Measurements from ENCODE around the gene SLC6A3. TPM values are rescaled to one million over a fixed set of nuclear protein-coding genes. Genes with fewer than 3 reads are reported as not detected.

The SLC6A3 gene
- total RNA-seq, 4 donors from 2014 or later = 0.16 TPM; not detected in 3

- TF ChIP-seq EP300 (IDR thresholded peaks at IDR 0.05) = no peak
- no peak for TF ChIP-seq POLR2A (IDR thresholded peaks at IDR 0.05)
- no peak for TF ChIP-seq POLR2AphosphoS5 (IDR thresholded peaks at IDR 0.05)
- no peak for TF ChIP-seq CTCF (IDR thresholded peaks at IDR 0.05)
- H3K27me3 ChIP-seq = no peaks in the 10 kb centered on the region
- H3K9me3 ChIP-seq = no peaks in the 10 kb centered on the region
- H3K36me3 ChIP-seq = peaks cover 33% of the 10 kb centered on the region
- DNase-seq (ENCODE audit: low spot score in 2 of 2) = no peak
- H3K4me3 ChIP-seq = no peak overlapping the region
- WGBS = 92% methylated on average over 12 of the region's 12 CpGs
- peaks cover 2% of the 10 kb centered on the region for H3K4me1 ChIP-seq
- H3K27ac ChIP-seq = no peak overlapping the region
Measured at GRCh38 chr5:1481959-1482331, 36.7 kb upstream of the SLC6A3 start.

GRCh38 chr5:1481266-1481958, 36.2 kb upstream of the SLC6A3 start:
- H3K4me1 ChIP-seq = peaks cover 2% of the 10 kb centered on the region
- H3K36me3 ChIP-seq = peaks cover 33% of the 10 kb centered on the region
- 92% methylated on average over 26 of the region's 26 CpGs for WGBS
- H3K27ac ChIP-seq = no peak overlapping the region
- no peaks in the 10 kb centered on the region for H3K27me3 ChIP-seq
- no peak for TF ChIP-seq POLR2A (IDR thresholded peaks at IDR 0.05)
- no peak for TF ChIP-seq CTCF (IDR thresholded peaks at IDR 0.05)
- TF ChIP-seq POLR2AphosphoS5 (IDR thresholded peaks at IDR 0.05) = no peak
- TF ChIP-seq EP300 (IDR thresholded peaks at IDR 0.05) = no peak
- H3K9me3 ChIP-seq = no peaks in the 10 kb centered on the region
- no peak for DNase-seq (ENCODE audit: low spot score in 2 of 2)
- no peak overlapping the region for H3K4me3 ChIP-seq

GRCh38 chr5:1480806-1481205, 35.6 kb upstream of the SLC6A3 start:
- peaks cover 32% of the 10 kb centered on the region for H3K36me3 ChIP-seq
- 94% methylated on average over 11 of the region's 12 CpGs for WGBS
- no peak for DNase-seq (ENCODE audit: low spot score in 2 of 2)
- H3K9me3 ChIP-seq = no peaks in the 10 kb centered on the region
- H3K27ac ChIP-seq = no peak overlapping the region
- H3K4me1 ChIP-seq = peaks cover 2% of the 10 kb centered on the region
- H3K27me3 ChIP-seq = no peaks in the 10 kb centered on the region
- no peak overlapping the region for H3K4me3 ChIP-seq
- TF ChIP-seq CTCF (IDR thresholded peaks at IDR 0.05) (no peak), EP300 (IDR thresholded peaks at IDR 0.05) (no peak), POLR2AphosphoS5 (IDR thresholded peaks at IDR 0.05) (no peak), POLR2A (IDR thresholded peaks at IDR 0.05) (no peak)

GRCh38 chr5:1480217-1480616, 35.0 kb upstream of the SLC6A3 start:
- no peak for DNase-seq (ENCODE audit: low spot score in 2 of 2)
- Histone ChIP-seq H3K9me3 (no peaks in the 10 kb centered on the region), H3K4me1 (peaks cover 2% of the 10 kb centered on the region), H3K27ac (no peak overlapping the region), H3K27me3 (no peaks in the 10 kb centered on the region), H3K36me3 (peaks cover 30% of the 10 kb centered on the region), H3K4me3 (no peak overlapping the region)
- TF ChIP-seq CTCF (IDR thresholded peaks at IDR 0.05) (no peak), POLR2AphosphoS5 (IDR thresholded peaks at IDR 0.05) (no peak), EP300 (IDR thresholded peaks at IDR 0.05) (no peak), POLR2A (IDR thresholded peaks at IDR 0.05) (no peak)
- 56% methylated on average over 13 of the region's 14 CpGs for WGBS

- Histone ChIP-seq H3K27me3 (no peaks in the 10 kb centered on the region), H3K4me3 (no peak overlapping the region), H3K27ac (no peak overlapping the region), H3K9me3 (no peaks in the 10 kb centered on the region), H3K36me3 (peaks cover 36% of the 10 kb centered on the region), H3K4me1 (peaks cover 2% of the 10 kb centered on the region)
- no peak for DNase-seq (ENCODE audit: low spot score in 2 of 2)
- no peak for TF ChIP-seq POLR2AphosphoS5 (IDR thresholded peaks at IDR 0.05)
- TF ChIP-seq CTCF (IDR thresholded peaks at IDR 0.05) = peak; percentile 28 to 38
- 55% methylated on average over 21 of the region's 21 CpGs for WGBS
Measured at GRCh38 chr5:1479581-1480188, 34.4 kb upstream of the SLC6A3 start.

All from suprapubic skin (tissue), 4 donors.